ENCODE results near the gene MTHFD2.

GRCh38 chr2:74244286-74244685 is 45.9 kb downstream of the MTHFD2 start:
- TF ChIP-seq EZH2phosphoT487 (IDR thresholded peaks at IDR 0.05; ENCODE audit: low read depth, severe bottlenecking, unreplicated experiment), result no peak
- TF ChIP-seq, protein P1, sequence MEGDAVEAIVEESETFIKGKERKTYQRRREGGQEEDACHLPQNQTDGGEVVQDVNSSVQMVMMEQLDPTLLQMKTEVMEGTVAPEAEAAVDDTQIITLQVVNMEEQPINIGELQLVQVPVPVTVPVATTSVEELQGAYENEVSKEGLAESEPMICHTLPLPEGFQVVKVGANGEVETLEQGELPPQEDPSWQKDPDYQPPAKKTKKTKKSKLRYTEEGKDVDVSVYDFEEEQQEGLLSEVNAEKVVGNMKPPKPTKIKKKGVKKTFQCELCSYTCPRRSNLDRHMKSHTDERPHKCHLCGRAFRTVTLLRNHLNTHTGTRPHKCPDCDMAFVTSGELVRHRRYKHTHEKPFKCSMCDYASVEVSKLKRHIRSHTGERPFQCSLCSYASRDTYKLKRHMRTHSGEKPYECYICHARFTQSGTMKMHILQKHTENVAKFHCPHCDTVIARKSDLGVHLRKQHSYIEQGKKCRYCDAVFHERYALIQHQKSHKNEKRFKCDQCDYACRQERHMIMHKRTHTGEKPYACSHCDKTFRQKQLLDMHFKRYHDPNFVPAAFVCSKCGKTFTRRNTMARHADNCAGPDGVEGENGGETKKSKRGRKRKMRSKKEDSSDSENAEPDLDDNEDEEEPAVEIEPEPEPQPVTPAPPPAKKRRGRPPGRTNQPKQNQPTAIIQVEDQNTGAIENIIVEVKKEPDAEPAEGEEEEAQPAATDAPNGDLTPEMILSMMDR (IDR thresholded peaks at IDR 0.05; ENCODE audit: poor library complexity), result no peak
- no peak for TF ChIP-seq EZH2 (IDR thresholded peaks at IDR 0.05; ENCODE audit: borderline replicate concordance)
